GM21529 (cell line): ENCODE measurements around the gene EPHB3.

ENCODE experiments used
- ATAC-seq: cut with Tn5 transposase; IDR thresholded peaks from one replicate; pipeline ENCODE4 v1.9.1; 2021; ENCODE audit not compliant: unreplicated experiment

The EPHB3 gene

GRCh38 chr3:184543256-184543655 is 18.3 kb upstream of the EPHB3 start:
- no peak for ATAC-seq

- ATAC-seq, result peak; percentile 75
Measured at GRCh38 chr3:184543843-184544512, 17.6 kb upstream of the EPHB3 start.

- ATAC-seq, result no peak
Measured at GRCh38 chr3:184544513-184544861, 17.1 kb upstream of the EPHB3 start.

GRCh38 chr3:184545769-184546168 is 15.8 kb upstream of the EPHB3 start:
- ATAC-seq, result no peak

GRCh38 chr3:184546252-184546651 is 15.3 kb upstream of the EPHB3 start:
- no peak for ATAC-seq

GRCh38 chr3:184549796-184550577 is 11.6 kb upstream of the EPHB3 start:
- ATAC-seq, result no peak

- ATAC-seq, result no peak
Measured at GRCh38 chr3:184551103-184551502, 10.5 kb upstream of the EPHB3 start.

GRCh38 chr3:184551614-184552256 is 9.8 kb upstream of the EPHB3 start:
- no peak for ATAC-seq

GRCh38 chr3:184552296-184552695 is 9.3 kb upstream of the EPHB3 start:
- no peak for ATAC-seq

GRCh38 chr3:184552863-184553262 is 8.7 kb upstream of the EPHB3 start:
- no peak for ATAC-seq

- no peak for ATAC-seq
Measured at GRCh38 chr3:184553385-184553784, 8.2 kb upstream of the EPHB3 start.

GRCh38 chr3:184554461-184554860 is 7.1 kb upstream of the EPHB3 start:
- no peak for ATAC-seq

- no peak for ATAC-seq
Measured at GRCh38 chr3:184556582-184557347, 4.8 kb upstream of the EPHB3 start.

GRCh38 chr3:184557348-184557950 is 4.1 kb upstream of the EPHB3 start:
- ATAC-seq, result no peak

- no peak for ATAC-seq
Measured at GRCh38 chr3:184558726-184559125, 2.9 kb upstream of the EPHB3 start.

GRCh38 chr3:184559336-184559735 is 2.2 kb upstream of the EPHB3 start:
- ATAC-seq, result no peak

GRCh38 chr3:184560531-184560930 is 1.1 kb upstream of the EPHB3 start:
- ATAC-seq, result no peak

GRCh38 chr3:184561913-184562877 is 610 bp downstream of the EPHB3 start:
- peak; percentile 4 for ATAC-seq

GRCh38 chr3:184562878-184563560 is 1.4 kb downstream of the EPHB3 start:
- ATAC-seq, result no peak
